HCT116 (cell line): ENCODE measurements around the gene GOLGA2. TPM values are rescaled to one million over a fixed set of nuclear protein-coding genes. Genes with fewer than 3 reads are reported as not detected.

ENCODE experiments used
- ATAC-seq: fragments of 200-7000 bp; cut with Tn5 transposase; 2 replicates; pipeline ENCODE4 v1.9.1; 2020; ENCODE audit warnings: mild to moderate bottlenecking, moderate library complexity
- BruUV-seq: library from RNA; stranded (reverse); fragments of 400-500 nt; replicated peaks from 2 replicates; lab custom pipeline; 2021; lab: Mats Ljungman, UMichigan
- CTCF ChIA-PET: fragments of 300-600 bp; sonication (Branson Sonifier 250); formaldehyde crosslinking; loops from one replicate; lab custom pipeline; 2021; ENCODE audit warnings: antibody characterized with exemption; lab: Charles Lee
- POLR2A ChIA-PET: fragments of 300-600, 350-600 bp; sonication (Branson Sonifier 250); formaldehyde crosslinking; loops from one replicate; lab custom pipeline; 2021; ENCODE audit warnings: antibody characterized with exemption; lab: Charles Lee
- RAD21 ChIA-PET, 2 experiments: fragments of 300-600 bp; sonication (Branson Sonifier 250); formaldehyde crosslinking; loops; one replicate each; lab custom pipeline; 2023; ENCODE audit warnings: low total read pairs in 2 of 2; ENCODE audit not compliant: uncharacterized antibody in 2 of 2, unreplicated experiment in 2 of 2, low non-redundant PET in 1 of 2; lab: Charles Lee
- DNase-seq: peaks from one replicate; pipeline ENCODE4 v3.0.0-alpha.2; 2010; ENCODE audit warnings: low read depth, low spot score
- H2AFZ ChIP-seq: fragments of 200-600 bp; shearing (Covaris generic), sonication (generic); 2 replicates; pipeline ENCODE4 v1.6.1; 2017; ENCODE audit warnings: low read depth, mixed run types, mixed read lengths, antibody characterized with exemption, low read length; ENCODE audit not compliant: poor library complexity, severe bottlenecking
- H3K27ac ChIP-seq: 2 replicates; pipeline ENCODE4 v1.5.1; 2012; ENCODE audit warnings: low read depth, low read length
- H3K27me3 ChIP-seq: fragments of 200-600 bp; sonication (generic); 2 replicates; pipeline ENCODE4 v1.6.1; 2016; ENCODE audit warnings: mixed run types, low read length, mixed read lengths; ENCODE audit not compliant: insufficient read depth
- H3K36me3 ChIP-seq, 2 experiments: fragments of 200-500 bp in 1 of 2; fragments of 200-600 bp in 1 of 2; sonication (Bioruptor generic) in 1 of 2; sonication (generic) in 1 of 2; 2 replicates each; pipeline versions ENCODE4 v1.5.1 to v1.6.1; 2014 to 2016; ENCODE audit warnings: low read length in 2 of 2, inconsistent platforms in 1 of 2, mixed read lengths in 1 of 2, mixed run types in 1 of 2; ENCODE audit not compliant: insufficient read depth in 2 of 2, control insufficient read depth in 1 of 2
- H3K4me1 ChIP-seq, 2 experiments: fragments of 200-600 bp in 1 of 2; sonication (generic) in 1 of 2; 2 replicates each; pipeline versions ENCODE4 v1.5.1 to v1.6.1; 2012 to 2017; ENCODE audit warnings: low read length in 2 of 2, inconsistent platforms in 1 of 2, mild to moderate bottlenecking in 1 of 2, mixed read lengths in 1 of 2, mixed run types in 1 of 2, moderate library complexity in 1 of 2; ENCODE audit not compliant: insufficient read depth in 2 of 2, control insufficient read depth in 1 of 2
- H3K4me2 ChIP-seq: fragments of 200-600 bp; sonication (generic); 2 replicates; pipeline ENCODE4 v1.6.1; 2017; ENCODE audit warnings: mixed run types, low read length, mixed read lengths
- H3K4me3 ChIP-seq, 2 experiments: fragments of 200-600 bp in 1 of 2; sonication (generic) in 1 of 2; replicated peaks in 1 of 2; 2 replicates each; pipeline ENCODE4 v1.5.1; 2011 to 2016; ENCODE audit warnings: low read length in 2 of 2, control low read depth in 1 of 2, low read depth in 1 of 2, mild to moderate bottlenecking in 1 of 2, mixed read lengths in 1 of 2, mixed run types in 1 of 2
- H3K79me2 ChIP-seq: fragments of 200-600 bp; sonication (generic); 2 replicates; pipeline ENCODE4 v1.6.1; 2017; ENCODE audit warnings: mild to moderate bottlenecking, mixed run types, low read length, moderate library complexity, mixed read lengths; ENCODE audit not compliant: insufficient read depth
- H3K9ac ChIP-seq: fragments of 200-600 bp; sonication (generic); 2 replicates; pipeline ENCODE4 v1.6.1; 2016; ENCODE audit warnings: low read length, mixed read lengths
- H3K9me2 ChIP-seq: fragments of 200-600 bp; sonication (generic), shearing (Covaris generic); 2 replicates; pipeline ENCODE4 v1.6.1; 2017; ENCODE audit warnings: mixed run types, mild to moderate bottlenecking, moderate library complexity; ENCODE audit not compliant: insufficient read depth
- H3K9me3 ChIP-seq, 2 experiments: fragments of 200-500 bp in 1 of 2; fragments of 200-600 bp in 1 of 2; sonication (Bioruptor generic) in 1 of 2; sonication (generic) in 1 of 2; 2 replicates each; pipeline ENCODE4 v1.6.1; 2014 to 2017; ENCODE audit warnings: low read length in 2 of 2, mixed read lengths in 2 of 2, inconsistent platforms in 1 of 2, low read depth in 1 of 2, mild to moderate bottlenecking in 1 of 2, mixed run types in 1 of 2, moderate library complexity in 1 of 2; ENCODE audit not compliant: control insufficient read depth in 1 of 2, insufficient read depth in 1 of 2
- H4K20me1 ChIP-seq: fragments of 200-600 bp; sonication (generic), shearing (Covaris generic); 2 replicates; pipeline ENCODE4 v1.6.1; 2017; ENCODE audit warnings: mixed run types, mild to moderate bottlenecking, moderate library complexity; ENCODE audit not compliant: insufficient read depth
- EZH2 ChIP-seq: fragments of 200-600 bp; sonication (generic); IDR thresholded peaks from 2 replicates; pipeline ENCODE4 v1.6.1; 2017; ENCODE audit warnings: antibody characterized with exemption, mixed run types
- POLR2A ChIP-seq: IDR thresholded peaks from 2 replicates; pipeline ENCODE4 v1.7.0; 2011; ENCODE audit warnings: borderline replicate concordance; ENCODE audit not compliant: insufficient read depth, insufficient read length; ENCODE audit errors: extremely low read depth
- POLR2AphosphoS5 ChIP-seq: IDR thresholded peaks from 2 replicates; pipeline ENCODE4 v1.6.1; 2011; ENCODE audit warnings: mild to moderate bottlenecking, low read depth, low read length, moderate library complexity
- TCF7L2 ChIP-seq: IDR thresholded peaks from 2 replicates; pipeline ENCODE4 v1.7.0; 2011; ENCODE audit warnings: borderline replicate concordance, inconsistent platforms; ENCODE audit not compliant: insufficient read depth, insufficient read length; ENCODE audit errors: extremely low read depth
- YY1 ChIP-seq: IDR thresholded peaks from 2 replicates; pipeline ENCODE4 v1.6.1; 2011; ENCODE audit warnings: low read length, low read depth, moderate library complexity, mild to moderate bottlenecking; ENCODE audit not compliant: insufficient replicate concordance; ENCODE audit errors: extremely low read depth
- ZBTB33 ChIP-seq: IDR thresholded peaks from 2 replicates; pipeline ENCODE4 v1.6.1; 2011; ENCODE audit warnings: mild to moderate bottlenecking, low read length, moderate library complexity; ENCODE audit not compliant: insufficient replicate concordance; ENCODE audit errors: extremely low read depth
- intact Hi-C: fragments of 100-400 bp; cut with micrococcal nuclease; formaldehyde crosslinking; loops from 2 replicates; pipeline ENCODE4 v1.10.0; 2022
- total RNA-seq: library from RNA; stranded (reverse); gene quantifications from one replicate; pipeline ENCODE4 v1.2.1, GENCODE V29; 2021; ENCODE audit not compliant: unreplicated experiment

The GOLGA2 gene
- total RNA-seq, 1 experiment from 2014 or later: 67.0 TPM

DNA sequence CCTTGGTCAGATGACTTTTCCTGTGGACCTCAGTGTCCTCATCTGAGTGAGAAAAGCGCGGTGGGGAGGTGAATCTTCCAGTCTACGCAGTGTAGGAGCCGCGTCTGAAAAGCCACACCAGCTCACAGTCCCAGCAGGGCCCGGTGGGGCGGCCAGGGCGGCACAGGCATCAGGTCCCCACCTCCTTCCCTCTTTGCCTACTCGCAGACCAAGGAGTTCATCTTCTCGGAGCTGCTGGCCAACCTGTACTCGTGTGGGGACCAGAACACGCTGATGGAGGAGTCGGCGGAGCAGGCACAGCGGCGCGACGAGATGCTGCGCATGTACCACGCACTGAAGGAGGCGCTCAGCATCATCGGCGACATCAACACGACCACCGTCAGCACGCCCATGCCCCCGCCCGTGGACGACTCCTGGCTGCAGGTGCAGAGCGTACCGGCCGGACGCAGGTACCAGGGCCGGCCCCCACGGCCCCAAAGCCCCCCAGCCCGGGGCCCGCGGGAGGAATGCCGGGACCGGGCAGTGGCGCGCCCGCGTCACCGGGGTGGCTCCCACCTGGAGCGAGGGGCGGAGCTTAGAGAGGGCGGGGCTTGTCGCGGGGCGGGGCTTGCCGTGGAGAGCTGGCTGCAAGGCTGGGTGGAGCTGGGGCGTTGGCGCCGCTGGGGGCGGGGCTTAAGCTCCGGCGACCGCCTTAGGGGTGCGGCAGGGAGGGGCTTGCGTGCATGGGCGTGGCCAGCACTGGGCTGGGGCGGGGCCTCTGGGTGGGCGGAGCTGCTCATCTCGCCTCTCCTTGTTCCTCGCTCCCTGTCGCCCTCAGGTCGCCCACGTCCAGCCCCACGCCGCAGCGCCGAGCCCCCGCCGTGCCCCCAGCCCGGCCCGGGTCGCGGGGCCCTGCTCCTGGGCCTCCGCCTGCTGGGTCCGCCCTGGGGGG lies 25.6 kb downstream of the GOLGA2 start:
- Histone ChIP-seq H3K9me2 (no peaks in the 10 kb centered on the region), H3K27me3 (no peaks in the 10 kb centered on the region), H3K36me3 (no peaks in the 10 kb centered on the region; a peak in 1 of 4 replicates), H3K9ac (peak overlapping the region; percentile 94), H4K20me1 (no peaks in the 10 kb centered on the region), H2AFZ (no peak overlapping the region), H3K27ac (peak overlapping the region; percentile 84), H3K79me2 (peaks cover 11% of the 10 kb centered on the region), H3K4me3 (peak overlapping the region; percentile 72 to 74), H3K4me1 (peaks cover 8 to 25% of the 10 kb centered on the region in 2 experiments; a peak in 3 of 4 replicates), H3K9me3 (no peaks in the 10 kb centered on the region), H3K4me2 (peak overlapping the region; percentile 91)
- BruUV-seq: TSS peak; percentile 83
- TF ChIP-seq EZH2: no peak
- peak; percentile 12 for TF ChIP-seq TCF7L2
- TF ChIP-seq POLR2AphosphoS5: peak; percentile 68; the same call in 1 of the 2 replicates
- DNase-seq (peak; percentile 87), ATAC-seq (peak; percentile 90)
- CTCF ChIA-PET: interaction anchor here (0.6 to 1.6 kb wide), 6 partner anchors 10 to 170 kb away, joined by 3 to 5 read pairs (median 3); partner anchors contain the start of gene DNM1
- RAD21 ChIA-PET: no interaction called here
- POLR2A ChIA-PET: interaction anchor here (0.5 to 1.1 kb wide), 9 partner anchors 9 to 176 kb away, joined by 3 to 4 read pairs (median 3); no protein-coding TSS in a partner anchor
- intact Hi-C loops: no loop called here

DNA sequence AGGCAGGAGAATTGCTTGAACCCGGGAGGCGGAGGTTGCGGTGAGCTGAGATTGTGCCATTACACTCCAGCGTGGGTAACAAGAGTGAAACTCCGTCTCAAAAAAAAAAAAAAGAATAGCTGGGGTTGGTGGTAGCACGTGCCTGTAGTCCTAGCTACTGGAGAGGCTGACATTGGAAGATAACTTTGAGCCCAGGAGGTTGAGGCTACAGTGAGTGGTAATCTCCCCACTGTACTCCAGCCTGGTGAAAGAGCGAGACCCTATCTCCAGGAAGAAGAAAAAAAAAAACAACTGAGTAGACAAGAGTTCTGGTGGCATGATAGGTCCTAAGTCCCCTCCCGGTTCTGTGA lies 26.3 kb downstream of the GOLGA2 start:
- H3K4me1 ChIP-seq: peaks cover 8 to 22% of the 10 kb centered on the region in 2 experiments; a peak in 3 of 4 replicates
- no peaks in the 10 kb centered on the region; a peak in 1 of 4 replicates for H3K36me3 ChIP-seq
- no peak overlapping the region for H2AFZ ChIP-seq
- H3K9me2 ChIP-seq: no peaks in the 10 kb centered on the region
- intact Hi-C loops: no loop called here
- H4K20me1 ChIP-seq: no peaks in the 10 kb centered on the region
- no peaks in the 10 kb centered on the region for H3K27me3 ChIP-seq
- no peak for DNase-seq
- H3K27ac ChIP-seq: peak overlapping the region; percentile 9
- peak overlapping the region; percentile 91 for H3K4me2 ChIP-seq
- H3K9me3 ChIP-seq: no peaks in the 10 kb centered on the region
- TF ChIP-seq ZBTB33 (no peak), POLR2A (no peak), POLR2AphosphoS5 (no peak), YY1 (no peak)
- TF ChIP-seq, all 23 proteins: peak for 0
- ATAC-seq: no peak
- H3K9ac ChIP-seq: peak overlapping the region; percentile 63
- ChIA-PET RAD21 (no interaction called here), POLR2A (interaction anchor here (0.5 kb wide), 1 partner anchor 19 kb away, joined by 4 read pairs; no protein-coding TSS in a partner anchor), CTCF (interaction anchor here (1.6 kb wide), 1 partner anchor 42 kb away, joined by 4 read pairs; no protein-coding TSS in a partner anchor)
- peaks cover 11% of the 10 kb centered on the region for H3K79me2 ChIP-seq
- H3K4me3 ChIP-seq: peak overlapping the region; percentile 59 to 72
- no TSS peak for BruUV-seq
